Stimulated activated naive CD8-positive, alpha-beta T cell treated with anti-CD3 and anti-CD28 coated beads, Interleukin-15, amount 100 ng/mL, for 72 hours (primary cell): ENCODE results near the gene CS.
"Not testable (repeated sequence)": the region's sequence is repeated elsewhere in the genome, so short reads cannot be mapped to it uniquely, and the experiment has no call there.

ENCODE experiments used
- ATAC-seq: fragments of 150-1000 bp; cut with Tn5 transposase; 2 replicates; pipeline ENCODE4 v1.10.0; 2021; ENCODE audit warnings: mild to moderate bottlenecking, moderate library complexity
- DNase-seq, 2 donors: peaks; one replicate each; pipeline ENCODE4 v3.0.0; 2021 to 2022
- H3K27ac Mint-ChIP-seq, 2 donors: one replicate each; pipeline ENCODE4 v1.8.0; 2022; ENCODE audit warnings: mild to moderate bottlenecking in 2 of 2, mixed read lengths in 2 of 2, moderate library complexity in 2 of 2
- H3K27me3 Mint-ChIP-seq: one replicate; pipeline ENCODE4 v1.8.0; 2022; ENCODE audit warnings: mixed read lengths
- H3K4me1 Mint-ChIP-seq: one replicate; pipeline ENCODE4 v1.8.0; 2022; ENCODE audit warnings: mild to moderate bottlenecking, mixed read lengths
- H3K4me3 Mint-ChIP-seq, 2 donors: one replicate each; pipeline ENCODE4 v1.8.0; 2022; ENCODE audit warnings: mild to moderate bottlenecking in 2 of 2, mixed read lengths in 2 of 2, moderate library complexity in 1 of 2
- H3K9me3 Mint-ChIP-seq, 2 donors: one replicate each; pipeline ENCODE4 v1.8.0; 2022; ENCODE audit warnings: mixed read lengths in 2 of 2

Gene CS

GRCh38 chr12:56267443-56268071 is 32.6 kb downstream of the CS start:
- DNase-seq (no peak), ATAC-seq (no peak)
- H3K27ac Mint-ChIP-seq: peak overlapping the region; percentile 72 to 85
- H3K4me1 Mint-ChIP-seq: peaks cover 22% of the 10 kb centered on the region
- no peaks in the 10 kb centered on the region for H3K27me3 Mint-ChIP-seq
- H3K4me3 Mint-ChIP-seq: peak overlapping the region; percentile 96 to 98
- H3K9me3 Mint-ChIP-seq: no peaks in the 10 kb centered on the region

DNA sequence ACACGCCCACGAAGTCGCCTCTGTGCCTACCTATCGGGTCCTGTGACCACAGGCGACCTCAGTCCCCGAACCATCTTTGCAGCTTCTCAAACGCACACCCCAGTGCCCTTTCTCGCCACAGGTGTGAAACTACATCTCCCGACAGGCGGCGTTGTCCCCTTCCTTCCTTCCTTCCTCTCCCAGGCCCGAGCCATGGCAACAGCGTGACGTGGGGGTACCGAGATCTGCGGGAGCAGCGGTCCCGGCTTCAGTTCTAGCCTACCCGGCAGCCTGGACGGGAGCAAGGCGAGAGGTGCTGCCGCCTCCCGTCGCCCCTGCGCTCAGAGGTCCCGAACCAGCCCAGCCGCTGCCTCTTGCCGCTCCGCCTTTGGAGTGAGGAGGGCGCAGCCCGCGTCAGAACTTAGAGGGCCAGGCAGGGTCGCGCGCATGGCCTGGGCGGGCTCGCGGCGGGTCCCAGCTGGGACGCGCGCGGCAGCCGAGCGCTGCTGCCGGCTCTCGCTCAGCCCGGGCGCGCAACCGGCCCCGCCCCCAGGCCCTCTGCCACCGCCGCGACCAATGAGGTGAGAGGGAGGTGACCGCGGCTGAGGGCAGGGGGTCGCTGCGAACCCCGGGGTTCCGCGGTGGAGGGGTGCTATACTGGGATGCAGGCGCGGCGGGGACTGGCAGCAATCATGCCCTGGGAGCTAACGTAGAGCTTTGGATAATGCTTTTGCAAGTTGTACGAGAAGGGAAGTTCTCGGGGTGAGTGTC is 33.3 kb downstream of the CS start, which contains the start of gene COQ10A:
Gene COQ10A (plus strand): TSS at position 250 of the 750 bp plus-strand sequence. CDS start 177 bp downstream, at position 427.
- DNase-seq (peak; percentile 86 to 87), ATAC-seq (peak; percentile 96)
- Mint-ChIP-seq H3K4me3 (peak within 1 kb of the TSS; percentile 96 to 98), H3K27me3 (no peaks in the 10 kb centered on the region), H3K4me1 (peaks cover 22% of the 10 kb centered on the region), H3K9me3 (no peaks in the 10 kb centered on the region), H3K27ac (peak within 1 kb of the TSS; percentile 85 to 92)

DNA sequence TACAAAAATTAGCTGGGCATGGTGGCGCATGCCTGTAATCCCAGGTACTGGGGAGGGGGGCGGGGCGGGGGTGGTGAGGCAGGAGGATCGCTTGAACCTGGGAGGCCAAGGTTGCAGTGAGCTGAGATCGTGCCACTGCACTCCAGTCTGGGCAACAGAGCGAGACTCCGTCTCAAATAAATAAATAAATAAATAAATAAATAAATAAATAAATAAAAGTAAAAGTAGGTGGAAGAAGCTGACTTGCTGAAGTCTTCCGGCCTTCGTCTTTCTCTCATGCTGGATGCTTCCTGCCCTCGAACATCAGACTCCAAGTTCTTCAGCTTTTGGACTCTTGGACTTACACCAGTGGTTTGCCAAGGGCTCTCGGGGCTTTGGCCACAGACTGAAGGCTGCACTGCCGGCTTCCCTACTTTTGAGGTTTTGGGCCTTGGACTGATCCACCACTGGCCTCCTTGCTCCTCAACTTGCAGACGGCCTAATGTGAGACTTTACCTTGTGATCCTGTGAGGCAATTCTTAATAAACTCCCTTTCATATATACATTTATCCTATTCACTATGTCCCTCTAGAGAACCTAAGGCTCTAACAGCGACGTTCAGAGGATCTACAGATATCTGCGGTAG is 34.0 kb downstream of the CS start:
- not testable (repeated sequence) for ATAC-seq, H3K27me3 Mint-ChIP-seq, DNase-seq, H3K9me3 Mint-ChIP-seq
- peak overlapping the region; percentile 59 to 92 for H3K27ac Mint-ChIP-seq
- peak overlapping the region; percentile 96 to 98 for H3K4me3 Mint-ChIP-seq
- H3K4me1 Mint-ChIP-seq: peaks cover 22% of the 10 kb centered on the region

DNA sequence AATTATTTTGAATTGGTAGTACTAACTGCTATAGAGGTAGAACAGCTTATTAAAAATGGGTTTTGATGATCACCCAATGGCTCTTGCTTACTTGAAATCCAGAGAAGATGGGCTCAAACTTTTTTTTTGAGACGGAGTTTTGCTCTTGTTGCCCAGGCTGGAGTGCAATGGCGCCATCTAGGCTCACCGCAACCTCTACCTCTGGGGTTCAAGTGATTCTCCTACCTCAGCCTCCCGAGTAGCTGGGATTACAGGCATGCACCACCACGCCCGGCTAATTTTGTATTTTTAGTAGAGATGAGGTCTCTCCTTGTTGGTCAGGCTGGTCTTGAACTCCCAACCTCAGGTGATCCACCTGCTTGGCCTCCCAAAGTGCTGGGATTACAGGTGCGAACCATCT is 37.2 kb downstream of the CS start:
- not testable (repeated sequence) for H3K27me3 Mint-ChIP-seq, H3K27ac Mint-ChIP-seq, H3K4me3 Mint-ChIP-seq, DNase-seq, ATAC-seq, H3K9me3 Mint-ChIP-seq
- H3K4me1 Mint-ChIP-seq: peaks cover 27% of the 10 kb centered on the region

GRCh38 chr12:56261503-56262232 is 38.5 kb downstream of the CS start:
- Mint-ChIP-seq H3K4me1 (peaks cover 22% of the 10 kb centered on the region), H3K4me3 (no peak overlapping the region), H3K9me3 (no peaks in the 10 kb centered on the region), H3K27me3 (peaks cover 6% of the 10 kb centered on the region), H3K27ac (no peak overlapping the region)
- DNase-seq (no peak), ATAC-seq (no peak)

DNA sequence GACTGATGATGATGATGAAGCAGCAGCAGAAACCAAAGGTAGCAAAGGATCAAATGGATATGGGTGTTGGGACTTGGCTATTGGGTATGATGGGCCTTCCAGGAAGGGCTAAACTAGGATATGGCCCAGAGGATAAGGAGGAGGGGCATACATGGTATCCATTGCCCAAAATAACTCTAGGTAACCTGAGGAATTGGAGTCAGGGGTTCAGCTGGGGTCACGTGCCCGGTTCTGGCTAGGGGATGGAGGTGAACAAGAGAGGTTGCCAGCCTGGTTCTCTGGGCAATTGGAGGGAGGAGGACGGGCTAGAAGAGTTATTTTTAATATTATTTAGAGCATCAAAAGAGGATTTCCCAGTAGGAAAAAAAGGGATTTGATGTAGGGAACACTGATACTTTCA is 39.2 kb downstream of the CS start:
- no peak for DNase-seq
- no peak for ATAC-seq
- Mint-ChIP-seq H3K9me3 (no peaks in the 10 kb centered on the region), H3K4me1 (peaks cover 24% of the 10 kb centered on the region), H3K4me3 (no peak overlapping the region), H3K27me3 (peaks cover 6% of the 10 kb centered on the region), H3K27ac (no peak overlapping the region)

GRCh38 chr12:56260380-56260779 is 39.8 kb downstream of the CS start:
- DNase-seq: no peak
- ATAC-seq: no peak
- H3K4me3 Mint-ChIP-seq: no peak overlapping the region
- H3K9me3 Mint-ChIP-seq: no peaks in the 10 kb centered on the region
- H3K27me3 Mint-ChIP-seq: peaks cover 6% of the 10 kb centered on the region
- H3K27ac Mint-ChIP-seq: no peak overlapping the region
- peaks cover 26% of the 10 kb centered on the region for H3K4me1 Mint-ChIP-seq

DNA sequence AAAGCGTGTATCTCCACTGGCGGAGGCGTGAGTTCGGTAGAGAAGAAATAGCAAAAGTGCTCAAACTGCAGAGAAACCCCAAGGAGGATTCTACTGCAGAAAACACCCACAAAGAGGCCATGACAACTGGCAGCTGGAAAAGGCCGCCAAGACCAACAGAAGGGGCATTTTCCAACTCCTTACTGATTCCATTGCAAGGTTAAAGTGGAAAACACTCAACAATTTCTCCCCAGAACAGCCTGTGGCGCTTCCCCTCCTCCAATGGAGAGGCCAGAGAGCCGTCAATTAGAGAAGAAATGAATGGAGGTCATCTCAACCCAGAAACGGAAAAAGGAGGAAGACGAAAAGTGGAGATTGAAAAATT is 41.3 kb downstream of the CS start:
- Mint-ChIP-seq H3K4me3 (peak overlapping the region; percentile 93 to 97), H3K27me3 (peaks cover 6% of the 10 kb centered on the region), H3K27ac (peak overlapping the region; percentile 91 to 97), H3K9me3 (no peaks in the 10 kb centered on the region), H3K4me1 (peaks cover 26% of the 10 kb centered on the region)
- ATAC-seq (no peak), DNase-seq (no peak)

DNA sequence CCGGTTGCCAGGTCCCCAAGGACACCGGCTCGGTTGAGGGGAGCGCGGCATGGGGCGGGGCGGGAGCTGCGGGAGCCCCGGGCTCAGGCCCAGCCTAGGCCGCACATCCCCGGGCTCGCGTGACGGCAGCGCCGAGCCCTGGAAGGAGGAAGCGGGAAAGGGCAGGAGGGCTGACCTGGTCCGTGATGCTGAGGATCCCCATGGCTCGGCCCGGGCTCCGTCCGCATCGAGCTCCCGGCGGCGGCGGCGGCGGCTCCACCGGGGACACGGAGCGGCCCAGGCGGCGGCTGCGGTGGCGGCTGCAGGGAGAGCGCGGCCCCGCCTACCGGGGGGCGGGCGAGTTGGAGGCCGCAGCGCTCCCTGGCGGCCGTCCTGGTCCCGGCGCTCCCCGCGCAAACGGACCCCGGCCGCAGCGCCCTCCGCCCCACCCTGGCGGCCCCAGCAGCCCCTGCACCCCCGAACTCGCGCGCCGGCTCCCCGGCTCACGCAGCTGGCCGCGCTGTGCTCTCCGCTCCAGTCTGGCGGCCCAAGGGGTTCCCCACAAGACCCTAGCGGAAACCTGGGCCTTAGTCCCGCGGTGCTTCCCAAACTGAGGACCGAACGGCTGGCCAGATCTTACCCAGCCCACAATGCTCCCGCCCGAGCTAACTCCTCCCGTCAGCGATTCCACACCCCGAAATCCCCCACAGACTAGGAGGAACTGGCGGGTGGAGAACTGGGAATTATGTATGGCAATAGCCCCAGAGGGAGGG is 41.9 kb downstream of the CS start, which contains the start of gene ANKRD52:
Gene ANKRD52 (minus strand): TSS at position 317 of the 752 bp plus-strand sequence. CDS start 115 bp downstream, at position 202.
- peak; percentile 95 for ATAC-seq
- Mint-ChIP-seq H3K9me3 (no peaks in the 10 kb centered on the region), H3K4me3 (peak within 1 kb of the TSS; percentile 93 to 97), H3K4me1 (peaks cover 26% of the 10 kb centered on the region), H3K27ac (peak within 1 kb of the TSS; percentile 93 to 97), H3K27me3 (peaks cover 6% of the 10 kb centered on the region)
- peak; percentile 83 to 87 for DNase-seq

DNA sequence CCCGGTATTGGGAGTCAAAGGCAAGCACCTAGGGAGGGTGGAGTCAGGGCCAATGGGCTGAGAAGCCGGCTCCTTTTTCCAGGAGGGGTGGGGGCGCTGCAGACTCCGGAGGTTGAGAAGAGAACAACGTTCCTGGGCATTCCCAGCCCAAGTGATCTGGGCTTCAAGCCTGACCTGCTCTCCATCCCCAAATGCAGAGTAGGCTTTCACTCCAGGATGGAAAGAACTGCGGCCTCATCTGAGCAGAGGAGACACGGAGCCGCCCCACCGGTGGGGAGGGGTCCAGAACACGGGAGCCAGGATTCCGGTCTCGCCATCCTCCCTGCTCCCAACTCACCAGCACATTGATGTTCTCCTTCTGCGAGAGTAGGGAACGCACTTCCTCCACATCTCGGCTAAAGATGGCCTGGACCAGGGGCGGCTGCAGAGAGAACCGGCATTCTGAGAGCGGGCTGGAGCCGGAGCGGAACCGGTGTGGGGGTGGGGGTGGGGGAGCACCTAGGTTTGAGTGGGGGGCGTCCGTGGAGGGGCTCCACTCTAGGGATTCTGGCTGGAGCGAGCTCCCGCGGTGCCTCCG is 42.6 kb downstream of the CS start:
- H3K27ac Mint-ChIP-seq: peak overlapping the region; percentile 83 to 93

GRCh38 chr12:56257071-56257470 is 43.1 kb downstream of the CS start:
- ATAC-seq: no peak
- no peak for DNase-seq
- H3K27ac Mint-ChIP-seq: no peak overlapping the region
- peak overlapping the region; percentile 86 to 88 for H3K4me3 Mint-ChIP-seq
- peaks cover 6% of the 10 kb centered on the region for H3K27me3 Mint-ChIP-seq
- peaks cover 26% of the 10 kb centered on the region for H3K4me1 Mint-ChIP-seq
- H3K9me3 Mint-ChIP-seq: no peaks in the 10 kb centered on the region

More for the DNA sequence above, 42.6 kb downstream of the CS start:
- Mint-ChIP-seq H3K9me3 (no peaks in the 10 kb centered on the region), H3K4me3 (peak overlapping the region; percentile 86 to 88), H3K27me3 (peaks cover 6% of the 10 kb centered on the region), H3K4me1 (peaks cover 26% of the 10 kb centered on the region)
- peak; percentile 35 for ATAC-seq
- no peak for DNase-seq

DNA sequence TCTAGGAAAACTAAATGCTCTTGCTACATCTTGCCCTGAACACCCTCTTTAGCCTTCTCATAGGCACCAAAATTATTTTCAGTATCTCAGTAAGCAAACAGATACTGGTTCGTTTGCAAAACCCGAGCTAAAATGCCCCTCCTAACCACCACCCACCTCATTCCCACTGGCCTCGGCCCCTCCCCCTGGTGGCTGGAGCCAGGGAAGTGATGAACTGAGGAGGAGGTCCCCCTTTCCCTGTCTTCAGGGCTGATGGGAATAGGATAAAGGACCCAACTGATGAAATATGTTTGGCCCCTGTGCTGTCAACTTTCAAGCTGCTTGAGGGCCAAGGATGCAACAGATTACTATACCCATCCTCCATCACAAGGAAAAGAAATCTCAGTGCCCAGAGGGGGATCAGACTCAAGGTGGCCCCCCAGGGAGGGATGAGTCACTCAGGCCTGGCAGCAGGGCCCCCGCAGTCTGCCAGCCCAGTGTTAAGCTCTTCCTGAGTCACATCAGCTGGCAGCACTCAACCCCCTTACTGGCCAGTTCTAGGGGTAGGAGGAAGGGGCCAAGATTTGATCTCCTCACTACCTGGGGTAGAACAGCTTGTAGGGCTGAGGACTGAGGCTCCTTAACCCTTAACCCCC is 43.7 kb downstream of the CS start:
- no peaks in the 10 kb centered on the region for H3K9me3 Mint-ChIP-seq
- no peak overlapping the region for H3K27ac Mint-ChIP-seq
- peak overlapping the region; percentile 86 to 88 for H3K4me3 Mint-ChIP-seq
- ATAC-seq (no peak), DNase-seq (no peak)
- peaks cover 6% of the 10 kb centered on the region for H3K27me3 Mint-ChIP-seq
- peaks cover 26% of the 10 kb centered on the region for H3K4me1 Mint-ChIP-seq

DNA sequence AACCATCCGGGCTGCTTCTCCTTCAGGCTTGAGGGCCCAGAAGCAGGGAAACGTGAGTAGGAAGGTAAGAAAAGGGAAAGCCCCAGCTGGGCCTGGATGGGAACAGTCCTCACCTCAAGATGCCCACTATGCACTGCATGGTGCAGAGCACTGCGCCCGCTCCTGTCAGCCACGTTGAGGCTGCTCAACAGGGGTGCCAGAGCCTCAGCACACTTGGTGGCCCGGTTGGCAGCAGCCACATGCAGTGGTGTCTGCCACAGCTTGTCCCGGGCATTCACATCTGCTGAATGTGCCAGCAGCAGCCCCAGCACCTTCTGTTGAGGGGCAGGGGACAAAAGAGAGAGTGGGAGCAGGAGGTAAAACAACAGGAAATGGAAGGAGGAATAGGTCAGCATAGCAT is 44.5 kb downstream of the CS start:
- Mint-ChIP-seq H3K9me3 (no peaks in the 10 kb centered on the region), H3K4me1 (peaks cover 26% of the 10 kb centered on the region), H3K4me3 (no peak overlapping the region), H3K27ac (no peak overlapping the region), H3K27me3 (peaks cover 4% of the 10 kb centered on the region)
- DNase-seq: no peak
- ATAC-seq: no peak

GRCh38 chr12:56253091-56253490 is 47.0 kb downstream of the CS start:
- H3K27me3 Mint-ChIP-seq: no peaks in the 10 kb centered on the region

More at GRCh38 chr12:56253091-56253490, 47.0 kb downstream of the CS start:
- Mint-ChIP-seq H3K4me3 (no peak overlapping the region), H3K4me1 (peaks cover 18% of the 10 kb centered on the region), H3K9me3 (no peaks in the 10 kb centered on the region), H3K27ac (peak overlapping the region; percentile 23 to 65)
- ATAC-seq: no peak
- DNase-seq: no peak
